HFFc6 (cell line): ENCODE measurements around the gene LGALS9. TPM values are rescaled to one million over a fixed set of nuclear protein-coding genes. Genes with fewer than 3 reads are reported as not detected.

Source experiments
- DNase-seq: peaks from one replicate; pipeline ENCODE4 v3.0.0-alpha.2; 2018
- H3K27ac Mint-ChIP-seq: 2 replicates; pipeline ENCODE4 v1.8.0; 2020; ENCODE audit warnings: mild to moderate bottlenecking, mixed read lengths
- H3K27me3 Mint-ChIP-seq: 2 replicates; pipeline ENCODE4 v1.8.0; 2021; ENCODE audit warnings: mild to moderate bottlenecking, moderate library complexity, mixed read lengths; ENCODE audit not compliant: insufficient read depth
- H3K36me3 Mint-ChIP-seq: 2 replicates; pipeline ENCODE4 v1.8.0; 2021; ENCODE audit warnings: low read depth, mixed read lengths
- H3K4me1 Mint-ChIP-seq: 2 replicates; pipeline ENCODE4 v1.8.0; 2020; ENCODE audit warnings: low read depth, mixed read lengths
- H3K4me3 Mint-ChIP-seq: 2 replicates; pipeline ENCODE4 v1.8.0; 2020; ENCODE audit warnings: mild to moderate bottlenecking, moderate library complexity, mixed read lengths
- H3K9me3 Mint-ChIP-seq: 2 replicates; pipeline ENCODE4 v1.8.0; 2020; ENCODE audit warnings: mild to moderate bottlenecking, mixed read lengths
- CTCF ChIP-seq: fragments of 200-600 bp; sonication (generic); IDR thresholded peaks from 2 replicates; pipeline ENCODE4 v1.5.0; 2021; ENCODE audit warnings: antibody characterized with exemption, mild to moderate bottlenecking
- total RNA-seq, 6 experiments: library from RNA; stranded (reverse); fragmentation: NEBNext Ultra II Directional; extraction: Animal tissue kit (Norgen Biotek cat#: 25700); gene quantifications; 2 replicates in 1 of 6; 3 replicates in 5 of 6; pipeline ENCODE4 v1.2.3, GENCODE V29; 2021

LGALS9 gene
- total RNA-seq, 6 experiments from 2014 or later = 0.17 TPM; not detected in 4

GRCh38 chr17:27616414-27616813, 14.6 kb upstream of the LGALS9 start:
- no peaks in the 10 kb centered on the region; the same call in none of the 2 replicates for H3K27me3 Mint-ChIP-seq
- TF ChIP-seq CTCF = no peak
- H3K9me3 Mint-ChIP-seq = no peaks in the 10 kb centered on the region
- no peaks in the 10 kb centered on the region for H3K4me1 Mint-ChIP-seq
- DNase-seq = no peak
- no peaks in the 10 kb centered on the region for H3K36me3 Mint-ChIP-seq
- no peak overlapping the region for H3K27ac Mint-ChIP-seq
- no peak overlapping the region for H3K4me3 Mint-ChIP-seq

GRCh38 chr17:27618417-27618816, 12.6 kb upstream of the LGALS9 start:
- TF ChIP-seq CTCF = no peak
- no peak overlapping the region for H3K4me3 Mint-ChIP-seq
- H3K36me3 Mint-ChIP-seq = no peaks in the 10 kb centered on the region; the same call in 1 of the 2 replicates
- no peaks in the 10 kb centered on the region for H3K4me1 Mint-ChIP-seq
- H3K27me3 Mint-ChIP-seq = no peaks in the 10 kb centered on the region; the same call in none of the 2 replicates
- H3K27ac Mint-ChIP-seq = no peak overlapping the region
- DNase-seq = no peak
- no peaks in the 10 kb centered on the region for H3K9me3 Mint-ChIP-seq

- Mint-ChIP-seq H3K27me3 (no peaks in the 10 kb centered on the region; the same call in none of the 2 replicates), H3K36me3 (no peaks in the 10 kb centered on the region; the same call in 1 of the 2 replicates), H3K4me3 (no peak overlapping the region), H3K4me1 (no peaks in the 10 kb centered on the region), H3K27ac (no peak overlapping the region), H3K9me3 (no peaks in the 10 kb centered on the region)
- DNase-seq = no peak
- no peak for TF ChIP-seq CTCF
These were observed 10.3 kb upstream of the LGALS9 start for GRCh38 chr17:27620721-27621120.

- no peak for DNase-seq
- no peak overlapping the region for H3K4me3 Mint-ChIP-seq
- no peak for TF ChIP-seq CTCF
- H3K27ac Mint-ChIP-seq = no peak overlapping the region
- no peaks in the 10 kb centered on the region for H3K9me3 Mint-ChIP-seq
- H3K4me1 Mint-ChIP-seq = no peaks in the 10 kb centered on the region
- peaks cover 4% of the 10 kb centered on the region for H3K27me3 Mint-ChIP-seq
- no peaks in the 10 kb centered on the region; the same call in 1 of the 2 replicates for H3K36me3 Mint-ChIP-seq
These were observed 9.5 kb upstream of the LGALS9 start for GRCh38 chr17:27621536-27621935.

DNA sequence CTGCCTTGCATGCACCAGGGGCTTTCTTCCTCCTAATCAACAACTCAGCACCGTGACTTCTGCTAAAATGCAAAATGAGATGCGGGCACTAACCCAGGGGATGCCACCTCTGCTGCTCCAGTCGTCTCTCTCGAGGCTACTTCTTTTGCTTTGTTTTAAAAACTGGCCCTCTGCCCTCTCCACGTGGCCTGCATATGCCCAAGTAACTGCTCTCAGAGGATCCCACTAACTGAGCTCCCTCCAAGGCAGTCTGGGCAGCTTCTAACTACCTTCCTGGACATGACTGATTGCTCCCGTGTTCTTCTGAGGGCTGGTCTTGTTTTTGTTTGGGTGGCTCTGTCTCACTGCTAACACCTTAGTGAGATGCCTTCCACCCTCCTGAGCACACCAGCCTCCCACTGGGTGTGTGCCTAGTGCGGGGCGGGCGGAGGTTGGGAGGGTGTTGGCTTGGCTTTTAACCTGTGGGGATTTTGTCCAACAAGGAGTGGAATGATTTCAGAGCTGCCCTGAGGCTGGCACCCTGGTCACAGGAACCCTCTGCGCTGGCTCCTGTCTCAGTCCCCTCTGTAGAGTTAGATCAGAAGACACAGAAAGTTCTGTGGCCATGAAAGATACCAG, 8.9 kb upstream of the LGALS9 start:
- Mint-ChIP-seq H3K9me3 (no peaks in the 10 kb centered on the region), H3K36me3 (no peaks in the 10 kb centered on the region; the same call in 1 of the 2 replicates), H3K4me3 (no peak overlapping the region), H3K27me3 (peaks cover 4% of the 10 kb centered on the region), H3K4me1 (no peaks in the 10 kb centered on the region), H3K27ac (no peak overlapping the region)
- DNase-seq = no peak
- TF ChIP-seq CTCF = no peak
